OCI-LY7 (cell line): ENCODE measurements around the gene SECISBP2.

Source experiments
- CTCF ChIP-seq: fragments of 200-600 bp; sonication (generic); conservative IDR thresholded peaks from 2 replicates; pipeline ENCODE4 v1.5.1; 2014; ENCODE audit warnings: mild to moderate bottlenecking, antibody characterized with exemption, low read length, moderate library complexity, mixed read lengths
- EZH2phosphoT487 ChIP-seq: fragments of 200-600 bp; sonication (generic); IDR thresholded peaks from 2 replicates; pipeline ENCODE4 v1.6.1; 2018; ENCODE audit warnings: low read depth, borderline replicate concordance, mild to moderate bottlenecking, mixed run types, antibody characterized with exemption, low read length, moderate library complexity, mixed read lengths

DNA sequence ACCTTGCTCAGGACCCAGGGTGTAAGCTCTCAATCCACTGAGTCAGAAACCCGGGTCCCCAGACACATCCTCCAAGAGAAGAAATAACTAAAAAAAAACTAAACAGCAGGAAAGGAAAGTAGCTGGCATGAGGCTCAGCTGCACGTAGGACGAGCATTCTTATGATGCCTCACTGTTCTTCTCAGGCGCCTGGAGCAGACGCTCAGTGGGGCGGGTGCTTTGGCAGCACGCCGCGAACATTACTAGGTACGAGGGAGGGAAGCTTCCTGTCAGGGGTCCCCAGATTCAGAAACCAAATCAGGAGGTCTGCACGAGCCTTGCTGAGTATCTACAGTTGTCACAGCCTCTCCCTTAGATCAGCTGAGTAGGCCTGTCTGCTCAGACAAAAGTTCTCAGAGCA is 85.8 kb downstream of the SECISBP2 start:
- TF ChIP-seq CTCF (no peak), EZH2phosphoT487 (no peak)
